Activated CD8-positive, alpha-beta memory T cell treated with anti-CD3 and anti-CD28 coated beads for 1 hour (primary cell): Measurements from ENCODE around the gene HOATZ.

Experiments used
- DNase-seq, 2 donors: peaks; one replicate each; pipeline ENCODE4 v3.0.0-alpha.2; 2020; ENCODE audit warnings: low read depth in 1 of 2; ENCODE audit errors: extremely low read depth in 1 of 2

HOATZ gene

DNA sequence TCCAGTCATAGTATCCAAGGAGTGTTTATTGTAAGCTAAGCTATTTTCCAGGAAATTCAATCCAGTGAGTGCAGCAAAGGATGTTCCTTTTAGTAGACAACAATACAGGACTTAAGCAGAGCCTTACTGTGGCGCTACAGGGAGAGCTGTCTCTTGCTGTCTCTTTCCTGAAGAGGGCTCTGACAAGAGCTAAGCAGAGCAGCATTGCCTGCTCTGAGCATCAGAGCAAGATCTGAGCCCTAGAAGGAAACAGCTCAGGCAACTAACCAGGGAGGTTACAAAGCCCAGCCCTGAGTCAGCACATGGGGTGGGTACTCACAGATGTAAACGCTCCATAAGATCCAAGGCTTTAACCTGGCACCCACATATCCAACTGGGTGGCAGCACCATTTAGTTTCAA is 33.9 kb downstream of the HOATZ start:
- DNase-seq = no peak

DNA sequence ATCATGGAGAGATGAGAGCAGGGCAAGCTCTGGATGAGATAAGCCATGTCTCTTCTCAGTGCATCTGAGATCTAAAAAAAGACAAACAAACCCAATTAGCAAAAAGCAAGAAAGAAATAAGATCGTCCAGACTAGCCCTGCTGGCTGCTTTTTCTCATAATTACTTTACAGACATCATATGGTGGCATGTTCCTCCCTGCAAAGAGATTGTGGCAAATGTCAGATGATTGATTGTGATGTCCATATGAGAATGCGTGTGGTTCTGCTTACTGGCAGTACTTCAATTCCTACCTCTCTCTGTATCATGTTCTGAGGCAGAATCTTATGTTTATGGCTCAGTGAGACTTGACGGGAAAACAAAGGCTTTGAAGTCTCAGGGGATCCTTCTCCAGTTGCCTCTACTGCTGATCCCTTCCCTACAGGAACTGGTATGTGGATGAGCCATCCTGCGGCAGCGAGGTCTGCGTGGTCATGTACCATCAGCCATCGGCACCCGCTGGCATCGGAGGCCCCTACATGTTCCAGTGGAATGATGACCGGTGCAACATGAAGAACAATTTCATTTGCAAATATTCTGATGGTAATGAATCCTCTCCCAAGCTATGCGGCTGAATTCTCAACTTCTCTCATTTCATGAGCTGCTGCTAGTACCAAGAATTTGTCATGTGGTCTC is 34.8 kb downstream of the HOATZ start:
- DNase-seq = no peak

DNA sequence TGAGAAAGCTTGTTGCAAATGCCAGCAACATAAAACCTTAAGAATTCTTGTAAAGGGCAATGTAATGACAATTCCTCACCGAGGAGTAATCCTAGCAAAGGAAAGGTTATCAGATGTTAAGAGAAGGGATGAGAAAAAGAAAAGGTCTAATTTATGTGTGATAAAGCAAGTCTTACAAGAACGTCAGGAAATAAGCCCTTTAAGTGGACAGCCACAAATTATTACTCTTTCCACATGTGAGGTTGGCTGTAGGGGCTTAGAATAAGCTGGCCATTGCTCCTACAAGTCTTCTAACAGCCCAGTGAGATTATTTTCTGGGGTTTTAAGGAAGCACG is 35.3 kb downstream of the HOATZ start:
- DNase-seq = no peak

GRCh38 chr11:111550258-111550657 is 35.7 kb downstream of the HOATZ start:
- no peak for DNase-seq

- no peak for DNase-seq
Observed at GRCh38 chr11:111554532-111554931, 40.0 kb downstream of the HOATZ start.

DNA sequence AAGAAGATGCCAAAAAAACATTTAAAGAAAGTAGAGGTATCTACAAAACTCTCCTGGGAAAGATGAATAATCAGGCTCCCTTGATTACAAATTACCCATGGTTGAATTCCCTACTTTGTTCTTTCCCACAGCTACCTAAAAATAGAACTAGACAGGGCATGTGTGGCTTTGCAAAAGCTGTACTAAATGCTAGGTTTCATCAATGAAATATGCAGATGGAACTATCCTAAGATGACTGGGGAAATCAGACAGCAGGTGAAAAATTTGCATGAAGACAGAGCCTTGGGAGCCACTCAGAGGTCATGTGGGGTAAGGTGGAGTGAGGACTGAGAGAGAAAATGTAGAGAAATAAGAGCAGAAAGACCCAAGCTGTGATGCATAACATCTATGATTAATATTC is 40.7 kb downstream of the HOATZ start:
- DNase-seq = no peak

DNA sequence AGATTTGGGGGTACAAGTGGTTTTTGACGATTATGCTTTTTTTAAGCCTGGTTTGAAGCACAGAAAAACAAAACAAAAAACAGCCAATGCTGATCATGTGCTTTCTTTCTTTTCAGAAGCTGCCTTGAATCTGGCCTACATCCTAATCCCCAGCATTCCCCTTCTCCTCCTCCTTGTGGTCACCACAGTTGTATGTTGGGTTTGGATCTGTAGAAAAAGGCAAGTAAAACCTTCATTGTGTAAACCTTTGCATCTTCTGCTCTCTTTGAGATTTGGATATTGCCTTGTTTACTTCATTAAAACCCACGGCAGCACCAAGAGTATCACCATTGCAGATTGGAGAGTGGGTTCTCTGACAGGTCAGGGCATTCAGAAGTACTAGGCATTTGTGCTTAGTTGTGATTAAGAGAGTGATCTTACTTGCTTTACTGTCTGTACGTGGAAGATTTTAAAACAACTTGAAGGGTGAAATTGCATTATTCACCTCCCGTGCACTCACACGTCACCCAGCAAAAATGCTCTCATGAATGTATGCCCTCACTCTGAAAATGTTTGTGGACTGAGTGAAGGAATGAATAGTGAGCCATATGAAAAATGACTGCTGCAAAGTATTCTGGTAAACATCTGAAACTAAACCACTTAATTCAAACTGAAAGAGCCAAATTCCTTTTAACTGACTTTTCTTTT is 43.0 kb downstream of the HOATZ start:
- no peak for DNase-seq

- no peak for DNase-seq
Observed at GRCh38 chr11:111559800-111560464, 45.4 kb downstream of the HOATZ start.

GRCh38 chr11:111560800-111561199 is 46.2 kb downstream of the HOATZ start:
- DNase-seq = no peak

DNA sequence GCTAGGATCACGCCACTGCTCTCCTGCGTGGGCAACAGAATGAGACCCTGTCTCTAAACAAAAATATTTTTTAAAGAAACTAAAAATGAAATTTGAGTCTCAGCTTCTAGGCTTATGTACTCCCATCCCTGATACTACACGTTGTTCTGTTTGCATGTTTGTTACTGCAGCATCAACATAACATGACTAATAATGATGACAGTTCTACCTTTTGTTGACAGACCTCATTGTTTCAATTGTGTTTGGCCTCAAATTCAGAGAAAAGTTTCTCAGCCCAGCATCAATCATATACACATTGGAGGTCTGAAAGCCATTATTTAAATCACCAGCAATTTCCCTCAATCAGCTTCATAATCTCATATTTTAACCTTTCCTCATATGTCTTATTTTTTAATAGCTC is 46.7 kb downstream of the HOATZ start:
- no peak for DNase-seq

- DNase-seq = no peak
Observed at GRCh38 chr11:111561791-111562325, 47.3 kb downstream of the HOATZ start.

GRCh38 chr11:111562692-111563389 is 48.3 kb downstream of the HOATZ start:
- DNase-seq = no peak

GRCh38 chr11:111565114-111565720 is 50.6 kb downstream of the HOATZ start:
- peak in 1 of 2 donors; percentile 38 for DNase-seq

DNA sequence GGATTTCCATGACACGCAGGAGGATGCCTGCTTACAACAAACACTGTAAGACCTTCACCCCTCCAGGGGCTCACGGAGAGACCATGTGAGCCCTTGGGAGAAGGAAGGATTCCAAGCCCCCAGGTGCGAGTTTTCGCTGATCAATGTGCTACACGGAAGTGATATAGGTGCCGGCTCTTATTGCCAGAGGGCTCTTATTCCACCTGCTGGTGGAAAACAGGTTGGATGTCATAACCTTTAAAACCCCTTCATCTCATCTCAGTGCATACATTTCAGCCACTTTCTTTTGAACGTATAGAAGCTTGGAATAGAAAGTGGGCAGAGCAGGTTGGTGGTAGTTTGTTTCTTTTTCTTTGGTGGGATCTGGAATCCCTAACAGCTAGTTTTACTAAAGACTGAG is 51.7 kb downstream of the HOATZ start:
- no peak for DNase-seq

DNA sequence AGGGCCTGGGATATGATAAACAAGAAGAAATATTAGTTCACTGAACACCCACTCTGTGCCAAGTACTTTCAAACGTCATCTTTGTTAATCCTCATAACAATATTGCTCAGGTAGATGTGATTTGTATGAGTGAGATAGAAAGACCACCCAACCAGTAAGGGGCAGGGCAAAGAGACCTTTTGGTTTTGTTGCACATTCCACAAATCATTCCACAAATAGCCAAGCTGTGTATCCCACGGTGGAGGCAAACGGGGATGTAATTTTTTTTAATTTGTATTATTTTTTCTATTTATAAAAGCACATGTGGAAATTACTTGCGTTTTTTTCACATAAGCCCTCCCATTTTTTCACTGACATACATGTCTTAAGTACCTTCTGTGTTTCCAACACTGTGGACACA is 54.9 kb downstream of the HOATZ start:
- no peak for DNase-seq

DNA sequence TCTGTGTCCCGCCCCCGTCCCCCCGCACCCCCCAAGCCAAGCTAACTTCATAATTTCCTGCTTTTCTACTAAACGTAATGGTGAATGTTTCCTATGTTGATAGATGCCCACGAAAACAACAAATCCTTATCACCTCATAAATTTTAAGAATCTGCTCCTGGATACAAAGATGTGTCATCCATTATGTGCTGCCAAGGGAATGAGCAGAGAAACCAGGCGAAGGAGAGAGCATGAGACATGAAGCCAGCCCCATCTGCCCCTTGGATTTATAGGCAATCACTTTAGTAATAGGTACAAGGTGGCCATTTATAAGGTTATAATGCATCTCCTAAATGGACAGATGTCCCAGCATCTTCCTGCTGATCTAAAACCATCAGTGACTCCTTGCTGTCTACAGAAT is 56.2 kb downstream of the HOATZ start:
- DNase-seq = no peak

DNA sequence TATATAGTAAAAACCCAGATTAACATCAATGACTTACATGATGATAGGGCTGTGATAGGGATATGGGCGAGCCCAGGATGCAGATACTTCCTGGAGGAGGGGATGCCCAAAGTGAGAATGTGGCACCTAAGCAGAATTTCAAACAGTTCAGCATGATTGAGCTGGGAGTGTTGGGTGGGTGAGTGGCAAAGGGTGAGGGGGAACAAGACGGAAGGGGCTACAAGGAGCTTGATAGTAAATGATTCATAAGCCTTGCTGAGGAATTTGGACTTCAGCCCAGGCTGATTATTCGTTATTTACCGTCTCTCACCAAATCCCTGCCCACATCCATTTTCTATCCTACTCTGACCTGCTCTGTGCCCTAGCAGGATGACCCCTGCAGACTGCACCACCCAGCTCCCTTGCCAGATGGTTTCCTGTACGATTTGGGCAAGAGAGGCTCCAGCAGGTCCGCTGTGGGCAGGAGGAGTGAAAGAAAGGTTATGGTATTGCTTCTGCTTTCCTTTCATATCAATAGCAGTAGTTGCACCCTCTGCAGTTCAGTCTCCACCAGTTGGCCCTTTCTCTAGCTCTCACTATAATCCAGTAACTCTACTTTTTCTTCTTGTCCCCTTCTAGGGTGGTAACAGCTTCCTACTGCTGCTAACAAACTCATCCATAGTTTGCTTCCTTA is 57.4 kb downstream of the HOATZ start:
- no peak for DNase-seq

- no peak for DNase-seq
Observed at GRCh38 chr11:111572581-111572980, 58.0 kb downstream of the HOATZ start.

GRCh38 chr11:111573821-111574249 is 59.3 kb downstream of the HOATZ start:
- no peak for DNase-seq
